LNCAP (cell line): Measurements from ENCODE around the gene TMEM129.

Source experiments
- TF ChIP-seq, protein P1 (sequence below): fragments of 450-650 bp; IDR thresholded peaks from 2 replicates; pipeline ENCODE4 v1.5.1; 2017; ENCODE audit warnings: mild to moderate bottlenecking

The TMEM129 gene, protein sequence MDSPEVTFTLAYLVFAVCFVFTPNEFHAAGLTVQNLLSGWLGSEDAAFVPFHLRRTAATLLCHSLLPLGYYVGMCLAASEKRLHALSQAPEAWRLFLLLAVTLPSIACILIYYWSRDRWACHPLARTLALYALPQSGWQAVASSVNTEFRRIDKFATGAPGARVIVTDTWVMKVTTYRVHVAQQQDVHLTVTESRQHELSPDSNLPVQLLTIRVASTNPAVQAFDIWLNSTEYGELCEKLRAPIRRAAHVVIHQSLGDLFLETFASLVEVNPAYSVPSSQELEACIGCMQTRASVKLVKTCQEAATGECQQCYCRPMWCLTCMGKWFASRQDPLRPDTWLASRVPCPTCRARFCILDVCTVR

DNA sequence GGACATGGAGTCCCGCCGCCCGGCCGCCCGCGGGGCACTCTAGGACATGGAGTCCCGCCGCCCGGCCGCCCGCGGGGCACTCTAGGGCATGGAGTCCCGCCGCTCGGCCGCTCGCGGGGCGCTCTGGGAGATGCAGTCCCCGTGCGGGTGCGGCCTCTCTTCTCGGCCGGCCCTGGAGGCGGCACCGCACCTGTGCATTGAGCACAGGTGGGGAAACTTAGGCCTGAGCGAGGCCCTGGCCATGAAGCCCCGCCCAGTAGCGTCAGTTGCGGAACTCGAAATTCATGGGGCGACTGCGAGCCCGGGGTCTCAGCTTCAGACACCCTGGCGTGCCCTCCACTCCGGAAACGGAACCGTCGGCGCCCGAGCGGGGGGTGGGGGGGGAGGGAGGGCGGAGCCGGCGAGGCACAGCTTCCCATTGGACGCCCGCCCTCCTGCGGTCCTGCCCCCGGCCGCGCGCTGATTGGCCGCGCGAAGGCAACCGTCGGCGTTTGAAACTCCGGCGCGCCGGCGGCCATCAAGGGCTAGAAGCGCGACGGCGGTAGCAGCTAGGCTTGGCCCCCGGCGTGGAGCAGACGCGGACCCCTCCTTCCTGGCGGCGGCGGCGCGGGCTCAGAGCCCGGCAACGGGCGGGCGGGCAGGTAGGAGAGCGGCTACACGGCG, at the start of gene TMEM129, which contains the start of gene TACC3:
Gene TMEM129 (minus strand): TSS at position 321 of the 663 bp plus-strand sequence. CDS start 486 bp downstream, outside the sequence.
Gene TACC3 (plus strand): TSS at position 519 of the 663 bp plus-strand sequence. CDS start 1,901 bp downstream, outside the sequence.
- TF ChIP-seq, protein P1, sequence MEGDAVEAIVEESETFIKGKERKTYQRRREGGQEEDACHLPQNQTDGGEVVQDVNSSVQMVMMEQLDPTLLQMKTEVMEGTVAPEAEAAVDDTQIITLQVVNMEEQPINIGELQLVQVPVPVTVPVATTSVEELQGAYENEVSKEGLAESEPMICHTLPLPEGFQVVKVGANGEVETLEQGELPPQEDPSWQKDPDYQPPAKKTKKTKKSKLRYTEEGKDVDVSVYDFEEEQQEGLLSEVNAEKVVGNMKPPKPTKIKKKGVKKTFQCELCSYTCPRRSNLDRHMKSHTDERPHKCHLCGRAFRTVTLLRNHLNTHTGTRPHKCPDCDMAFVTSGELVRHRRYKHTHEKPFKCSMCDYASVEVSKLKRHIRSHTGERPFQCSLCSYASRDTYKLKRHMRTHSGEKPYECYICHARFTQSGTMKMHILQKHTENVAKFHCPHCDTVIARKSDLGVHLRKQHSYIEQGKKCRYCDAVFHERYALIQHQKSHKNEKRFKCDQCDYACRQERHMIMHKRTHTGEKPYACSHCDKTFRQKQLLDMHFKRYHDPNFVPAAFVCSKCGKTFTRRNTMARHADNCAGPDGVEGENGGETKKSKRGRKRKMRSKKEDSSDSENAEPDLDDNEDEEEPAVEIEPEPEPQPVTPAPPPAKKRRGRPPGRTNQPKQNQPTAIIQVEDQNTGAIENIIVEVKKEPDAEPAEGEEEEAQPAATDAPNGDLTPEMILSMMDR: no peak

DNA sequence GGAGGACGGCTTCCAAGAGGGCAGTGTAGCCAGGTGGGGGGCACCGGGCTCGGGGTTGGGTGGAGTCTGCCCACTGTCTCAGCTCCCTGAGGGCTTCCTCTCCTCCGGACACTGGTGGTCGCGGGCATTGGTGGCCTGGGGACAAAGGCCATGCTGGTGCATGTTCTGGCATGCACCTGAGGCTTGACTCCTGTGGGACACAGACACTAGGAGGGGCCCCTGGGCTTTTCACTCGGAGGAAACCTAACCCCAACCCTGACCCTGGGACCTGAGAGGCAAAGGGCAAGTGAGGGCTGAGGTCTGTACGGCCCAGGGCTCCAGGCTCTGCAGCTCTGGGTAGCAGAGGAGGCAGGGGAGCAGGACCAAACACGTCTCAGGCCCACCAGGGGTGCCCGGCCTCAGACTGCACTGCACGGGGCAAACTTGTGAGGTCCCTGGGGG, 49.7 kb upstream of the TMEM129 start:
- TF ChIP-seq, protein P1: no peak

DNA sequence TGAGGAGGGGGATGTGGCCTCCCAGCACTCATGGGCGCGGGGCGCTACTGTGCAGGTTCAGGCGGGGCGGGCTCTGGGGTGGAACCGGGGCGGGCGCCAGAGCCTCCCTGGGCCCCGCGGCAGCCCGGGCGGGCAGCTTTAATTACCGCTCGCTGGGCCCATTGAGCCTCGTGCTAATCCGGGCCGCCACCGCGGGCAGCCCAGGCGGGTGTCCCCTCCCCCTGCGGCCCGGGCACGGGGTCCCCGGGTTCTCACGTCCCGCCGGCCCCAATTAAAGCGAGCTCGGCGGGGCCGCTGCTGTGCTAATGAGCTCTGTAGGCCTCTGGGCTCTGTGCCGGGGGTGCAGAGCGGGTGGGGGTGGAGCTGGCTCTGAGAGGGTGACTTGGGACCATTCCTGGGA, 49.1 kb upstream of the TMEM129 start:
- TF ChIP-seq, protein P1: no peak

DNA sequence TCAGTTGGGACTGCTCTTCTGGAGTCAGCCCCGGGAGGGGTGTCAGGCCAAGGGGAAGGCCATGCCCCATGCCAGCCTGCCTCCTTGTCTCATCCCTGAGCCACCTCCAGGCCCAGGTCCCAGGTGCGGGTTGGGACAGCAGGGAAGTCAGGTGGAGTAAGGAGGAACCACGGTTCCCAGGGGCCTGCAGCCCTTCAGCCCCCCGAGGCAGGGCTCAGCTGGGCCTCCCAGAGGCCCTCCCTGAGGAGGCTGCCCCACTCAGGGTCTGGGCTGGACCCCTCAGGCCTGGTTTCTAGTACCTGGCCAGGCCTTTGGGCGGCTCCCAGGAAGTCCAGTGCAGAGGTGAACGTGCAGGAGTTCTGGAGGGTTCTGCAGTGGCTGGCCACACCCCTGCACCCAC, 48.6 kb upstream of the TMEM129 start:
- TF ChIP-seq, protein P1: no peak

DNA sequence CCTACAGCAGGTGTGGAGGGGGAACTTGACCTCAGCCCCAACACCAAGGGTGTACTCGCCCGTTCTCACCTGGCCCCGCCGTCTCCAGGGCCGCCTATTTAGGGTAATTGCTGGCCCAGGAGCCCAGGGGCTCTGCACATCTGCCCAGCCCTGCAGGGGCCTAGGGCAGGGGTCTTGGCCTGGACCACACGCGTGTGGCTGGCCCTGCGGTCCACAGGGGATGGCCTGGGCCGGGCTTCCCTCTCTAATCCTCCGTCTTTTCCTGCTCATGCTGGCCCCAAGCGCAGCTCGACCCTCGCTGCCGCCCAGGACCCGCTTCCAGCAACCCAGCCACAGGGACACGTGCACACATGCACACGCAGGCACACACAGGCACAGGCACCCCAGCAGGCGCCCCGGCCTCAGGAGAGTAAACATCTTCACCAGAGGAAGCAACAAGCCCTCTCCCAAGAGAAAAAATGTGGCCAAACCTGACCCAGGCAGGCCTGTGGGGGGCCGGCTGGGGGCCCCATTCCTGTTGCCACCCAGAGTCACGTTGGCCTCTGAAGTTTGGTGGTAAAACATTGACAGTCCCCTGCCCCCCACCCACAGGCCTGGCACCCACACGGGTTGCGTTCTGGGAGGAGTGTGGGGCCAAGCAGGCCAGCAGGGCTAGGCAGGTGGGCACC, 47.4 kb upstream of the TMEM129 start:
- TF ChIP-seq, protein P1: no peak

DNA sequence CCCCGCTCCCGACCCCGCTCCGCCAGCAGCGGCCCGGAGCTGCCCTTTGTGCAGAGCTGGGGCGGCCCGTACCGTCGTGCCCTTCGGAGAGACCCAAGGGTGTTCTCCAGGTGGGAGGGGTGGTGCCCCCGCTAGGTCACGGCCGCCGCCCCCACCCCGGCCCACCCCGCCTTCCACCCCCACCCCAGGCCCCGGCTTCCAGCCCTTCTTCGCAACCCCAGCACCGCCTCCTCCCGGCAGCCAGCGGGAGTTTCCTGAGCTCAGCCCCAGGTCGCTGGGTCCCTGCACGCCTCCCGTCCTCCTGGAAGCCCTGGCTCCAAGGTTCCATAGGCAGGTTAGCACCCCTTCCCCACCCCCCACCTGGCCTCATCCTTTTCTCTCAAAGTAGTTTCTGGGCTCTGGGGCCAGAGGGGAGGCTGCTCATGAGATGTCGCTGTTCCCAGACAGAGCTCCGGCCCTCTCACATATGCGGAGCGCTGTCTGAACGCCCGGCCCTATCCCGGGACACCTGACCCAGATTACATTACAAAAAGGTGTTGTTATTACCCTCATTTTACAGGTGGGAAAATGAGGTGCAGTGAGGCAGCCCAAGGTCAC, 46.7 kb upstream of the TMEM129 start:
- TF ChIP-seq, protein P1: no peak
